ENCODE data around the gene PPP3R1.

PPP3R1 gene

DNA sequence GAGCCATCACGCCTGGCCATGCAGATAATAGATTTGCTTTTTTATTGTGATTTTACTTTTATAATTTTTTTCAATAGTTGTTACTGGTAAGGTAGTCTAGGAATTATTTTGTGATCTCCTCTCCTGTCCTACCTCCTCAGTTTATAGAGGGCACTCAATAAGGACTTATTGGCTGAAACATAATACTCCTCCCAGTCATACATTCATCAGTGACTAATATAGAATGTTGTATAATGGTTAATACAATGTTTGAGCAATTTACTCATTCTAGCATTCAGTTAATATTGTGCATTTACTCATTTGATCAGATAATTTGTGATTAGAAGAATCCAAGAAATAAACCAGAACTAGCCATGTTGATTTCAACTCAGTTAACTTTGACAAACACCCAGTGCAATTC, 25.8 kb upstream of the PPP3R1 start:
- Histone ChIP-seq H3K4me3 (IDR thresholded peaks at IDR 0.05; ENCODE audit: insufficient read depth, low read depth, low read length) (no peak overlapping the region), H3K36me3 (ENCODE audit: insufficient read depth) (no peaks in the 10 kb centered on the region), H2AFZ (ENCODE audit: low read depth) (no peak overlapping the region), H3K79me2 (ENCODE audit: insufficient read depth, low read depth) (no peaks in the 10 kb centered on the region), H3K9ac (no peak overlapping the region), H3K4me2 (no peak overlapping the region), H3K27me3 (ENCODE audit: insufficient read depth, low read depth) (no peaks in the 10 kb centered on the region), H3K27ac (no peak overlapping the region), H3K4me1 (ENCODE audit: low read depth, poor library complexity, severe bottlenecking) (no peaks in the 10 kb centered on the region), H4K20me1 (ENCODE audit: insufficient read depth) (no peaks in the 10 kb centered on the region)
- TF ChIP-seq, protein P1, sequence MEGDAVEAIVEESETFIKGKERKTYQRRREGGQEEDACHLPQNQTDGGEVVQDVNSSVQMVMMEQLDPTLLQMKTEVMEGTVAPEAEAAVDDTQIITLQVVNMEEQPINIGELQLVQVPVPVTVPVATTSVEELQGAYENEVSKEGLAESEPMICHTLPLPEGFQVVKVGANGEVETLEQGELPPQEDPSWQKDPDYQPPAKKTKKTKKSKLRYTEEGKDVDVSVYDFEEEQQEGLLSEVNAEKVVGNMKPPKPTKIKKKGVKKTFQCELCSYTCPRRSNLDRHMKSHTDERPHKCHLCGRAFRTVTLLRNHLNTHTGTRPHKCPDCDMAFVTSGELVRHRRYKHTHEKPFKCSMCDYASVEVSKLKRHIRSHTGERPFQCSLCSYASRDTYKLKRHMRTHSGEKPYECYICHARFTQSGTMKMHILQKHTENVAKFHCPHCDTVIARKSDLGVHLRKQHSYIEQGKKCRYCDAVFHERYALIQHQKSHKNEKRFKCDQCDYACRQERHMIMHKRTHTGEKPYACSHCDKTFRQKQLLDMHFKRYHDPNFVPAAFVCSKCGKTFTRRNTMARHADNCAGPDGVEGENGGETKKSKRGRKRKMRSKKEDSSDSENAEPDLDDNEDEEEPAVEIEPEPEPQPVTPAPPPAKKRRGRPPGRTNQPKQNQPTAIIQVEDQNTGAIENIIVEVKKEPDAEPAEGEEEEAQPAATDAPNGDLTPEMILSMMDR (conservative IDR thresholded peaks at IDR 0.05; ENCODE audit: low read depth, low read length), result no peak

DNA sequence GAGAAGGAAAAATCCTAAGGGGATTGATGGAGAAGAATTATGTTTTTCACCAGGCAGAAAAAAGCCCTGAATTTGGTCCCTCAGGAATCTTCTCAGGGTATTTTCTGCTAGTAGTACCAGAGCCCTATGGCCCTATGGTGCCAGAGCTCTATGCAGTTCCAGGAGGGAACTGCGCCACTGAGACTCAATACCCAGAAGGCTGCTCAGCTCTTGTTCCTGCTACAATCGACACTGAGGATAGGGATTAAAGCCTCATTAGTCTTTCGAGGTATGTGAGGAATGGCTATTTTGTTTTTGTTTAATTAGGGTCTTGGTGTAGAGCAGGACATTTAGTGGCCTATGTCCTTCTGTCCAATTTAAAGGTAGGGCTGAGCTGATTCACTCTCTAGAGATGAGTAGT, 21.7 kb upstream of the PPP3R1 start:
- Histone ChIP-seq H3K4me1 (ENCODE audit: low read depth, poor library complexity, severe bottlenecking) (no peaks in the 10 kb centered on the region), H2AFZ (ENCODE audit: low read depth) (no peak overlapping the region), H4K20me1 (ENCODE audit: insufficient read depth) (no peaks in the 10 kb centered on the region), H3K27ac (no peak overlapping the region), H3K4me2 (no peak overlapping the region), H3K36me3 (ENCODE audit: insufficient read depth) (no peaks in the 10 kb centered on the region), H3K9ac (no peak overlapping the region), H3K4me3 (IDR thresholded peaks at IDR 0.05; ENCODE audit: insufficient read depth, low read depth, low read length) (no peak overlapping the region), H3K27me3 (ENCODE audit: insufficient read depth, low read depth) (no peaks in the 10 kb centered on the region), H3K79me2 (ENCODE audit: insufficient read depth, low read depth) (no peaks in the 10 kb centered on the region)
- TF ChIP-seq, protein P1 (conservative IDR thresholded peaks at IDR 0.05; ENCODE audit: low read depth, low read length), result no peak

DNA sequence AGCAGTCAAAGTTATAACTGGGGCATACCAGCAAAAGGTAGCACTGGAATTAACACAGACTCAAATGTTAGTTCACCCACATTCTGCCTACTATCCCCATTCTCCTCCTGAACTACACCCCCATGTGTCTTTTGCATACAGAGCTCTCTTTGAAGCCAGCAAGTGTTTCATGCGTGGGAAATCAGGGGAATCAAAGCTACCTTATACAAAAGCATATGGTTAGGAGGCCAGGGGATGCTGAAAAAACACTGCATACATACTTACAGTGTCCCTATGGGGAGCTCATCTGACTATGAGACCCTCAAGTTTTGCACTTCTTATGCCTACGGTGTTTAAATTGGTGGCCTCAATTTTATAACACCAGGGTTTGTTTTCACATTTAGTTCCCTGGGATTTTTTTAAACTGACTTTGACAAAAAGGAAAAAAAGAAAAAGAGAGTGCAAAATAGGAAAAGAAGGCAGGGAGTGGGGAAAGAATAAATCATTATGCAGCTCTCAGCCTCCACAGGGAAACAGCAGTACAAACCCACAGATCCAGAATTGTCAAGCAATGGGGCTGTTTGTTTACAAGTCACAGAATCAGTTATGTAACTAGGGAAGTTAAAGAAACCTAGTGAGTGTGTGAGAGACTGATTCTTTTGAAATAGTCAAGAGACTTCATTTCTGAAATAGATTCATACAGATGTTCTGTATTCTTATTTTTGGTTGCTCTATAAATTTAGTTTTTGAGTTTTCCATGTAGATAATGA, 20.1 kb upstream of the PPP3R1 start:
- H3K4me1 ChIP-seq (ENCODE audit: low read depth, poor library complexity, severe bottlenecking), result no peaks in the 10 kb centered on the region
- H3K4me3 ChIP-seq (IDR thresholded peaks at IDR 0.05; ENCODE audit: insufficient read depth, low read depth, low read length), result no peak overlapping the region
- H3K27me3 ChIP-seq (ENCODE audit: insufficient read depth, low read depth), result no peaks in the 10 kb centered on the region
- no peak overlapping the region for H3K4me2 ChIP-seq
- H3K27ac ChIP-seq, result no peak overlapping the region
- no peak overlapping the region for H3K9ac ChIP-seq
- no peak overlapping the region for H2AFZ ChIP-seq (ENCODE audit: low read depth)
- TF ChIP-seq, protein P1 (conservative IDR thresholded peaks at IDR 0.05; ENCODE audit: low read depth, low read length), result no peak
- no peaks in the 10 kb centered on the region for H4K20me1 ChIP-seq (ENCODE audit: insufficient read depth)
- H3K79me2 ChIP-seq (ENCODE audit: insufficient read depth, low read depth), result no peaks in the 10 kb centered on the region
- no peaks in the 10 kb centered on the region for H3K36me3 ChIP-seq (ENCODE audit: insufficient read depth)

DNA sequence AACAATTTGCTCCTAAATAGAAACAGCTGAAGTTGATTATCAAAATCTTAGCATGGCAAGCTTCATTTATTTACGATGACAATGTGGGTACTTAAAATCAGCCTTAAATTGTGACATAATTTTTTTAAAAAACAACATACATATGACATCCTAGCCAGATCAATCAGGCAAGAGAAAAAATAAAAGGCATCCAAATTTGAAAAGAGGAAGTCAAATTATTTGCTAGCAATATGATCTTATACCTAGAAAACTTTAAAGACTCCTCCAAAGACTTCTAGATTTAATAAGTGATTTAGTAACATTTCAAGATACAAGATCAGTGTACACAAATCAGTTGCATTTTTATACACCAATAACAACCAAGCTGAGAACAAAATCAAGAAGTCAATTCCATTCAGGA, 14.3 kb upstream of the PPP3R1 start:
- Histone ChIP-seq H3K27me3 (ENCODE audit: insufficient read depth, low read depth) (no peaks in the 10 kb centered on the region), H3K4me2 (no peak overlapping the region), H3K9ac (no peak overlapping the region), H3K79me2 (ENCODE audit: insufficient read depth, low read depth) (no peaks in the 10 kb centered on the region), H3K36me3 (ENCODE audit: insufficient read depth) (no peaks in the 10 kb centered on the region), H3K4me1 (ENCODE audit: low read depth, poor library complexity, severe bottlenecking) (no peaks in the 10 kb centered on the region), H3K4me3 (IDR thresholded peaks at IDR 0.05; ENCODE audit: insufficient read depth, low read depth, low read length) (no peak overlapping the region), H3K27ac (no peak overlapping the region), H4K20me1 (ENCODE audit: insufficient read depth) (no peaks in the 10 kb centered on the region), H2AFZ (ENCODE audit: low read depth) (no peak overlapping the region)
- TF ChIP-seq, protein P1 (conservative IDR thresholded peaks at IDR 0.05; ENCODE audit: low read depth, low read length), result no peak
